Fibroblast of lung (primary cell): ENCODE data around the gene BRD1. TPM values are rescaled to one million over a fixed set of nuclear protein-coding genes. Genes with fewer than 3 reads are reported as not detected.

Experiments used
- DNase-seq, 2 donors: peaks; one replicate each; pipeline versions ENCODE4 v3.0.0 to v3.0.0-alpha.2; 2010; ENCODE audit warnings: low read depth in 2 of 2
- H2AFZ ChIP-seq: 2 replicates; pipeline ENCODE4 v1.5.1; 2012; ENCODE audit warnings: low read length, control low read depth, inconsistent platforms
- H3K27ac ChIP-seq: 2 replicates; pipeline ENCODE4 v1.5.1; 2011; ENCODE audit warnings: low read length, control low read depth; ENCODE audit not compliant: insufficient read depth
- H3K27me3 ChIP-seq: 2 replicates; pipeline ENCODE4 v1.5.1; 2011; ENCODE audit warnings: mild to moderate bottlenecking, low read length; ENCODE audit not compliant: control insufficient read depth, insufficient read depth
- H3K36me3 ChIP-seq: 2 replicates; pipeline ENCODE4 v1.5.1; 2011; ENCODE audit warnings: low read length; ENCODE audit not compliant: control insufficient read depth, insufficient read depth
- H3K4me1 ChIP-seq: 2 replicates; pipeline ENCODE4 v1.5.1; 2011; ENCODE audit warnings: low read length; ENCODE audit not compliant: control insufficient read depth, insufficient read depth; ENCODE audit errors: extremely low read depth
- H3K4me2 ChIP-seq: 2 replicates; pipeline ENCODE4 v1.5.1; 2011; ENCODE audit warnings: low read length, control low read depth; ENCODE audit not compliant: insufficient read depth; ENCODE audit errors: extremely low read depth
- H3K4me3 ChIP-seq, 4 experiments: fragments of 200-600 bp in 1 of 4; sonication (generic) in 1 of 4; replicated peaks in 1 of 4; 2 replicates each; pipeline ENCODE4 v1.5.1; 2011 to 2016; ENCODE audit warnings: low read length in 4 of 4, low read depth in 3 of 4, mild to moderate bottlenecking in 3 of 4, control low read depth in 2 of 4, inconsistent platforms in 1 of 4, mixed read lengths in 1 of 4; ENCODE audit not compliant: insufficient read depth in 1 of 4; ENCODE audit errors: control extremely low read depth in 1 of 4
- H3K79me2 ChIP-seq: 2 replicates; pipeline ENCODE4 v1.5.1; 2012; ENCODE audit warnings: mild to moderate bottlenecking, low read length, inconsistent platforms; ENCODE audit not compliant: control insufficient read depth, insufficient read depth
- H3K9ac ChIP-seq: 2 replicates; pipeline ENCODE4 v1.5.1; 2011; ENCODE audit warnings: mild to moderate bottlenecking, low read length, control low read depth; ENCODE audit not compliant: insufficient read depth
- H3K9me3 ChIP-seq: 2 replicates; pipeline ENCODE4 v1.5.1; 2012; ENCODE audit warnings: low read depth, low read length; ENCODE audit not compliant: control insufficient read depth, insufficient read depth
- H4K20me1 ChIP-seq: 2 replicates; pipeline ENCODE4 v1.5.1; 2011; ENCODE audit warnings: low read length; ENCODE audit not compliant: control insufficient read depth, insufficient read depth; ENCODE audit errors: extremely low read depth
- EZH2 ChIP-seq: IDR thresholded peaks from 2 replicates; pipeline ENCODE4 v1.5.1; 2012; ENCODE audit warnings: low read length, control low read depth, mild to moderate bottlenecking; ENCODE audit errors: missing control alignments
- polyA plus RNA-seq, 2 donors: library from polyadenylated mRNA; depleted of rRNA in 1 of 2; stranded (reverse) in 1 of 2; unstranded in 1 of 2; fragments of >200 nt; gene quantifications; 2 replicates each; pipeline ENCODE4 v1.2.1, GENCODE V29; 2011 to 2012; ENCODE audit warnings: missing spikeins in 1 of 2
- total RNA-seq: library from RNA; depleted of rRNA; stranded (reverse); fragments of >200 nt; gene quantifications from 2 replicates; pipeline ENCODE4 v1.2.1, GENCODE V29; 2014
- TF ChIP-seq, protein P1 (sequence below), 2 donors: IDR thresholded peaks in 1 of 2; conservative IDR thresholded peaks in 1 of 2; 1 replicate in 1 of 2; 2 replicates in 1 of 2; pipeline ENCODE4 v1.5.1; 2011 to 2012; ENCODE audit warnings: low read length in 2 of 2, control low read depth in 1 of 2, inconsistent platforms in 1 of 2, low read depth in 1 of 2, mild to moderate bottlenecking in 1 of 2

The BRD1 gene
- total and polyA plus RNA-seq, 2 donors (not counting 1 experiment from before 2014, with no cell fraction given) = 4.3 to 26.6 TPM

DNA sequence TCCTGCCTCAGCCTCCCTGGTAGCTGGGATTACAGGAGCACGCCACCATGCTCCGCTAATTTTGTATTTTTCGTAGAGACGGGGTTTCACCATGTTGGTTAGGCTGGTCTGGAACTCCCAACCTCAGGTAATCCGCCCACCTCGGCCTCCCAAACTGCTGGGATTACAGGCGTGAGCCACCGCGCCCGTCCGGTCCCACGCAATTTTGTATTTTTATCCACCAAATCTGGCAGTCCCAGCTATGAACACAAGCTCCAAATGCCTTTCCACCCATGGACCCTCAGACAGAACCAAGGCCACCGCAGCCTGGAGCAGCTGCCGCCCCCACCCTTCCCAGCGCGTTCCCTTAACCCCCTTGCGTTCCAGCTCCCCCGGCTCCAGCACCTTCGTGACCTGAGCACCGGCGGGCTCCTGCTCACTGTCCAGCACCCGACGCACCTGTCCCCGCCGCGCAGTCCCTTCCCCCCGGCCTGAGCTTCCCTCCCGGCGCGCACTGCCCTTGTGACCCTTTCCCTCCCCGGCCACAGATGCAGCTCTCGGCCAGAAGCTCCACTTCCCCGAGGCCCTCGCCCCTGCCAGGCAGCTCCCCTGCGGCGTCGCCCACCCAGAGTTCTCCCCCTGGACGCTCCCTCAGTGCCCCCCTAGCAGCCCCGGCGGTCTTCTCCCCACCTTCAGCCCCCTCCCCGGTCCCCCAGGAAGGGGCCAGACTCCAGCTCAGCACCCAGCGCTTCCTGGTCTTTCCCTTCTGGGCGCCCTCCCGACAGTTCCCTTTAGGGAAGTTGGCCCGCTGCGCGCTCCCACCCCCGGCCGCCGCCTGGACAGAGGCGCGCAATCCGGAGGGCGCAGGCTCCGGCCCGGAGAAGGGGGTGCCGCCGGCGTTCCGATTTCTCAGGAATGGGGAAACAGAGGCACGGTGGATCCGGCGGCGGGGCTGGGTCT, 20.3 kb upstream of the BRD1 start:
- peak; percentile 85 for TF ChIP-seq EZH2
- TF ChIP-seq, protein P1, sequence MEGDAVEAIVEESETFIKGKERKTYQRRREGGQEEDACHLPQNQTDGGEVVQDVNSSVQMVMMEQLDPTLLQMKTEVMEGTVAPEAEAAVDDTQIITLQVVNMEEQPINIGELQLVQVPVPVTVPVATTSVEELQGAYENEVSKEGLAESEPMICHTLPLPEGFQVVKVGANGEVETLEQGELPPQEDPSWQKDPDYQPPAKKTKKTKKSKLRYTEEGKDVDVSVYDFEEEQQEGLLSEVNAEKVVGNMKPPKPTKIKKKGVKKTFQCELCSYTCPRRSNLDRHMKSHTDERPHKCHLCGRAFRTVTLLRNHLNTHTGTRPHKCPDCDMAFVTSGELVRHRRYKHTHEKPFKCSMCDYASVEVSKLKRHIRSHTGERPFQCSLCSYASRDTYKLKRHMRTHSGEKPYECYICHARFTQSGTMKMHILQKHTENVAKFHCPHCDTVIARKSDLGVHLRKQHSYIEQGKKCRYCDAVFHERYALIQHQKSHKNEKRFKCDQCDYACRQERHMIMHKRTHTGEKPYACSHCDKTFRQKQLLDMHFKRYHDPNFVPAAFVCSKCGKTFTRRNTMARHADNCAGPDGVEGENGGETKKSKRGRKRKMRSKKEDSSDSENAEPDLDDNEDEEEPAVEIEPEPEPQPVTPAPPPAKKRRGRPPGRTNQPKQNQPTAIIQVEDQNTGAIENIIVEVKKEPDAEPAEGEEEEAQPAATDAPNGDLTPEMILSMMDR (conservative IDR thresholded peaks at IDR 0.05 in 1 of 2, IDR thresholded peaks at IDR 0.05 in 1 of 2; ENCODE audit: low read depth in 1 of 2, low read length in 2 of 2) = no peak

DNA sequence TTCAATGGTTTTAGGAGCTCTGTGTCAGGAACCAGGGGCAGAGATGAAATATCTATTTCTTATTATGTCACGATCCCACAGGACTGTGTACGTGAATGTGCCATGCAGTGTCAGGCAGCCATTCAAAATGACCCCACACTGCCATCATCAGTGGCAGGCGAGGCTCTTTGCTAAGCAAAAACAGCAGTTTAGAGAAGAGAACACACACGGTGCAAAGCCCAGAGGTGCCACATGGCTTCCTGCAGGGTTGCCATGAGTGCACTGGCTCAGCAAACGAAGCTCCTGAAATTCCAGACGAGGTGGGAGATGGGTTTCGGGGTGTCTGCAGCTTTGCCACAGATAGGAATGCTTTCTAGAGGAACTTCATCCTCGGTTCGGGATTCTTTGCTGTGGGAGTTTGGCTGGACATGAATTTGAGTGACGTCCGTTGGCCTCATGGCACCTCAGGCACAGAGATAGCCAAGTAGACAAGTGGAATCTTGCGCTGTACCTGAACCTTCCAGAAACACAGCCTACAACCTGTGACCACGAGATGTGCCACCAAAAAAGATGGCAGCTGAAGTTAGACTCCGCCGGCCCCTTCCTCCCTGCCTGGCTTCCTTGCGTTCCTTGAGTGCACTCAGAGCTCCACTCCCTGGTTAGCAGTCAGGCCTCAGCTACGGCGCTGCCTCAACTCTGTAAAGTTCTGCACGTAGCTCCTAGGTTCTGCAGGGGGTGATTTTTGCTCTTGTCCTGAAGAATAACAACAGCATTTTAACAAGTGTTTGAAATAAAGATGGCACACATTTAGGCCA, 18.2 kb upstream of the BRD1 start:
- no peak overlapping the region for H3K9ac ChIP-seq
- no peak overlapping the region for H2AFZ ChIP-seq
- H4K20me1 ChIP-seq = no peaks in the 10 kb centered on the region
- no peak overlapping the region for H3K4me2 ChIP-seq
- no peak for TF ChIP-seq EZH2
- TF ChIP-seq, protein P1 (conservative IDR thresholded peaks at IDR 0.05 in 1 of 2, IDR thresholded peaks at IDR 0.05 in 1 of 2; ENCODE audit: low read depth in 1 of 2, low read length in 2 of 2) = no peak
- peaks cover 45% of the 10 kb centered on the region for H3K27me3 ChIP-seq
- H3K9me3 ChIP-seq = no peaks in the 10 kb centered on the region
- DNase-seq = no peak
- no peaks in the 10 kb centered on the region for H3K79me2 ChIP-seq
- H3K36me3 ChIP-seq = no peaks in the 10 kb centered on the region
- no peak overlapping the region for H3K4me3 ChIP-seq
- no peaks in the 10 kb centered on the region for H3K4me1 ChIP-seq
- no peak overlapping the region for H3K27ac ChIP-seq

More for the DNA sequence above, 20.3 kb upstream of the BRD1 start:
- Histone ChIP-seq H3K27ac (no peak overlapping the region), H3K4me1 (no peaks in the 10 kb centered on the region), H2AFZ (no peak overlapping the region), H3K79me2 (no peaks in the 10 kb centered on the region), H3K36me3 (no peaks in the 10 kb centered on the region), H3K4me2 (no peak overlapping the region), H4K20me1 (no peaks in the 10 kb centered on the region), H3K9me3 (no peaks in the 10 kb centered on the region), H3K27me3 (peaks cover 45% of the 10 kb centered on the region), H3K4me3 (peak overlapping the region in 1 of 4 experiments; percentile 33), H3K9ac (no peak overlapping the region)
- DNase-seq = no peak

DNA sequence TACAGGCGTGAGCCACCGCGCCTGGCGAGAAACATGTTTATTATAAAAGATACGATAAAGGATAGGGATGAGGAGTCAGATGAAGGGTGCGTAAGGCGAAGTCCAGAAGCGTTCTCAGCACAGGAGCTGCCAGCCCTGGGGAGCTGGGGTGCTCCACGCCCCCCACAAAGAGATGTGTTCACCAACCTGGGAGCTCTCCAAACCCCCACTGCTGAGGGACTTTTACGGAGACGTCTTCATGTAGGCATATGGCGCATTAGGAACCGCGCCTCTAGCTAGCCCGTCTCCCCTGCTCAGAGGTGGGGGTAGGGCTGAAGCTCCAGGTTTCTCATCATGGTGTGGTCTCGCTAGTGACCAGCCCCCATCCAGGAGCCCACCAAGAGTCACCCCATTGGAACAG, 17.6 kb upstream of the BRD1 start:
- H2AFZ ChIP-seq = no peak overlapping the region
- no peak overlapping the region for H3K4me2 ChIP-seq
- H3K4me1 ChIP-seq = no peaks in the 10 kb centered on the region
- H3K9me3 ChIP-seq = no peaks in the 10 kb centered on the region
- H3K79me2 ChIP-seq = no peaks in the 10 kb centered on the region
- H3K27me3 ChIP-seq = peaks cover 39% of the 10 kb centered on the region
- TF ChIP-seq EZH2 = no peak
- TF ChIP-seq, protein P1 (conservative IDR thresholded peaks at IDR 0.05 in 1 of 2, IDR thresholded peaks at IDR 0.05 in 1 of 2; ENCODE audit: low read depth in 1 of 2, low read length in 2 of 2) = no peak
- H3K4me3 ChIP-seq = no peak overlapping the region
- H3K36me3 ChIP-seq = no peaks in the 10 kb centered on the region
- H3K27ac ChIP-seq = no peak overlapping the region
- no peaks in the 10 kb centered on the region for H4K20me1 ChIP-seq
- H3K9ac ChIP-seq = no peak overlapping the region
- DNase-seq = no peak
